Measurements from ENCODE around the gene THAP11. TPM values are rescaled to one million over a fixed set of nuclear protein-coding genes. Genes with fewer than 3 reads are reported as not detected.

The THAP11 gene
- total and polyA plus RNA-seq, 2 of the 4 experiments (the other 2 are of a cell fraction) = 13.3 to 14.5 TPM

GRCh38 chr16:67833415-67834241 is 8.5 kb upstream of the THAP11 start:
- H3K4ac ChIP-seq (ENCODE audit: low read depth, low read length) = peak overlapping the region; percentile 87
- ChIA-PET CTCF (interaction anchor here (2.4 kb wide), 1 partner anchor 17 kb away, joined by 11 read pairs; no protein-coding TSS in a partner anchor), POLR2A (ENCODE audit: unreplicated experiment) (interaction anchor here (1.1 kb wide), 1 partner anchor 10 kb away, joined by 3 read pairs; no protein-coding TSS in a partner anchor)
- H3K23ac ChIP-seq (ENCODE audit: low read depth, low read length) = peak overlapping the region; percentile 98
- no peaks in the 10 kb centered on the region for H3K9me3 ChIP-seq (ENCODE audit: control insufficient read depth, insufficient read depth, low read length)
- peak overlapping the region; percentile 98 for H2AK9ac ChIP-seq (replicated peaks; ENCODE audit: low read depth, low read length, poor library complexity)
- intact Hi-C loops (cut with micrococcal nuclease) = no loop called here
- ATAC-seq (ENCODE audit: low read depth) (peak; percentile 99), DNase-seq (peak; percentile 84)
- peaks cover 32% of the 10 kb centered on the region for H3K36me3 ChIP-seq (ENCODE audit: control insufficient read depth, insufficient read depth, low read length)
- in situ Hi-C loops (cut with MboI; ENCODE audit: low sequenced_read_pairs) = no loop called here
- no TSS peak for BruUV-seq (replicated peaks)
- peak overlapping the region; percentile 56; the same call in 1 of the 2 replicates for H4K5ac ChIP-seq (ENCODE audit: low read depth, low read length)
- H3K4me3 ChIP-seq (ENCODE audit: insufficient read depth, low read depth, low read length) = peak overlapping the region; percentile 75
- peaks cover 7% of the 10 kb centered on the region; the same call in 1 of the 2 replicates for H3K9me1 ChIP-seq (ENCODE audit: insufficient read depth, low read length)
- peak overlapping the region; percentile 91 for H2AK5ac ChIP-seq (ENCODE audit: low read depth, low read length)
- peak overlapping the region; percentile 60 for H4K91ac ChIP-seq (ENCODE audit: insufficient read depth, low read depth, low read length)
- H3K4me1 ChIP-seq (ENCODE audit: control insufficient read depth, insufficient read depth, low read length) = peaks cover 2% of the 10 kb centered on the region
- H3K56ac ChIP-seq (ENCODE audit: extremely low read depth, insufficient read depth, low read length) = peak overlapping the region; percentile 44; the same call in 1 of the 2 replicates
- peak overlapping the region; percentile 58; the same call in 1 of the 2 replicates for H2BK120ac ChIP-seq (ENCODE audit: low read depth, low read length)
- H3K79me1 ChIP-seq (ENCODE audit: low read depth in 1 of 2, low read length in 2 of 2) = peaks cover 6 to 36% of the 10 kb centered on the region in 2 experiments; a peak in 3 of 4 replicates
- H3K27ac ChIP-seq (ENCODE audit: insufficient read depth, low read length) = peak overlapping the region; percentile 77
- 1% methylated on average over 25 of the region's 49 CpGs; no CpG with 5 or more reads in 1 of the 2 experiments for WGBS, 2 experiments (ENCODE audit: extremely low coverage in 2 of 2, insufficient read length in 1 of 2)
- H2BK15ac ChIP-seq (ENCODE audit: low read depth, low read length) = no peak overlapping the region
- H2BK20ac ChIP-seq (ENCODE audit: low read depth, low read length) = no peak overlapping the region
- H3K9ac ChIP-seq (ENCODE audit: low read depth, low read length) = peak overlapping the region; percentile 79
- H3K4me2 ChIP-seq (ENCODE audit: low read depth, low read length) = peak overlapping the region; percentile 99
- dilution Hi-C loops (cut with HindIII; ENCODE audit: low sequenced_read_pairs, unreplicated experiment) = no loop called here
- H3K14ac ChIP-seq (replicated peaks; ENCODE audit: low read depth, low read length) = peak overlapping the region; percentile 98
- H4K8ac ChIP-seq (ENCODE audit: low read depth in 2 of 2, low read length in 2 of 2) = peak overlapping the region; percentile 71 to 99
- H4K20me1 ChIP-seq (ENCODE audit: insufficient read depth, low read length) = no peaks in the 10 kb centered on the region
- TF ChIP-seq POLR2A (IDR thresholded peaks at IDR 0.05; ENCODE audit: low read depth, low read length) (peak; percentile 84), SMC3 (IDR thresholded peaks at IDR 0.05; ENCODE audit: low read depth, low read length) (no peak), MXI1 (IDR thresholded peaks at IDR 0.05; ENCODE audit: borderline replicate concordance, low read depth, low read length) (peak; percentile 98)
- H3K27me3 ChIP-seq (ENCODE audit: control insufficient read depth, insufficient read depth, low read length) = no peaks in the 10 kb centered on the region
- H2AFZ ChIP-seq (replicated peaks; ENCODE audit: low read length, poor library complexity) = peak overlapping the region; percentile 97
- no peak overlapping the region; the same call in 1 of the 2 replicates for H3K18ac ChIP-seq (ENCODE audit: low read depth, low read length)
- H2BK5ac ChIP-seq (ENCODE audit: low read depth, low read length, poor library complexity, severe bottlenecking) = peak overlapping the region; percentile 59
